HTR-8/SVneo (cell line): ENCODE data around the gene TLCD4.
"Not testable (repeated sequence)": the region's sequence is repeated elsewhere in the genome, so short reads cannot be mapped to it uniquely, and the experiment has no call there.

Experiments used
- DNase-seq: peaks from one replicate; pipeline ENCODE4 v3.0.0; 2011; ENCODE audit warnings: low spot score, mixed read lengths; ENCODE audit not compliant: insufficient read length
- FAIRE-seq: peaks from 2 replicates; lab custom pipeline; 2011; peaks lifted over from hg19 to GRCh38; lab: Jason Lieb, UNC

TLCD4 gene

GRCh38 chr1:95139039-95139438 is 21.9 kb downstream of the TLCD4 start:
- no peak for FAIRE-seq
- no peak for DNase-seq

DNA sequence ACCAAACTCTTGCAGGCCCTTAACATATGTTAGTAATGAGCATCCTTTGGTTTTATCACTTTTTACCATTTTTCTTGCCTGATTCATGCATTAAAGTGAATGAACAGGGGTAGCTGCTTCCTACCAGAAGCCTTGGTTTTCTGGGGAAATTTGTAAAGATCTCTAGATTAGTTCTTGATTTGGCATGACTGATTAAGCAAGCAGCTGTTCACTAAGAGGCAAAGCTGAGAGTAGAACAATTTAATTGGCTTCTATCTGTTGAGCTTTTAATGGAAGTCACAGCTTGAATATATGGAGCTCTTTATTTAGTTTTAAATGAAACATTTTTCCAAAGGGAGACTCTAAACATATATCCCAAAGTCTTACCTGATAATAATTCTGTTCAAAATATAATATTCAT is 23.6 kb downstream of the TLCD4 start:
- FAIRE-seq, result no peak
- no peak for DNase-seq

DNA sequence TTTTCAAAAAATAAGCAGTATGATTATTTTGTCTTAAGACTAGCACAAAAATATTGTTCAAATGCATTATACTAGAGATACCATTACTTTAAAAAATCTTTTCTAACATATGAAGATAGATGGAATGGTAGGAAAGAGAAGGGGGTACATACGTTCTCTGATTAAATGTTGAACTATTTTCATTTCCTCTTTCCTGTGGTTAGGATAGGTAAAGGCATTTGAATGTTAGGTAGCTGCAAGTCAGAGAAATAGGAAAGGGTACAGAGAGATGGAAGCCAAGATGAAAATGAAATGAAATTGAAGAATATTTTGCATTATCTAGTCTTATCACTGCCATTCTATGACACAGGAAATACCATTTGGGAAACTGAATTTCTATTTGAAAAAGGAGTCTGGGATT is 28.3 kb downstream of the TLCD4 start:
- no peak for FAIRE-seq

GRCh38 chr1:95146637-95147036 is 29.5 kb downstream of the TLCD4 start:
- FAIRE-seq (no peak), DNase-seq (no peak)

More for the DNA sequence above, 28.3 kb downstream of the TLCD4 start:
- no peak for DNase-seq

- FAIRE-seq (no peak), DNase-seq (no peak)
Measured at GRCh38 chr1:95154096-95154495, 36.9 kb downstream of the TLCD4 start.

GRCh38 chr1:95165569-95165968 is 48.4 kb downstream of the TLCD4 start:
- FAIRE-seq, DNase-seq: not testable (repeated sequence)
